ENCODE data around the gene NYAP2.

The NYAP2 gene

GRCh38 chr2:225637259-225637658 lies 237.7 kb downstream of the NYAP2 start:
- no peak for DNase-seq

- DNase-seq: no peak
Observed at GRCh38 chr2:225640550-225640949, 241.0 kb downstream of the NYAP2 start.

GRCh38 chr2:225649274-225649673 lies 249.8 kb downstream of the NYAP2 start:
- DNase-seq: no peak

DNA sequence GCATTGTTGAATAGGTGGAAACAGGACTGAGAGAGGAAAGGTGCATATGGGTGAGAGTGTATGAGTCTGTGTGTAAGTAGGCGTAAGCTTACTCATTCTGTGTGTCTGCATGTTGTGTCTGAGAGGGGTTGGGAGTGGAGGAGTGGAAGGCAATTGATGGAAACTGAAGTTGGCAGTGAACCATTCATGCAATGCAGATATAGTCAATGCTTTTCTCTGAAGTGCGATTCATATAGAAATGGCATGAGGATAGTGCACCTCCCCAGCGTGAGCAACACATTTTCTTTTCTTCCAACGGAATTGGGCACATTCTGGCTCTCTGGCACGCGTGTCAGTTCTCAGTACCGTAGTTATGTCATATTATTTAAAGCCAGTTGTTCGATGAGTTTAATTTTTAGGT lies 250.5 kb downstream of the NYAP2 start:
- DNase-seq: no peak

DNA sequence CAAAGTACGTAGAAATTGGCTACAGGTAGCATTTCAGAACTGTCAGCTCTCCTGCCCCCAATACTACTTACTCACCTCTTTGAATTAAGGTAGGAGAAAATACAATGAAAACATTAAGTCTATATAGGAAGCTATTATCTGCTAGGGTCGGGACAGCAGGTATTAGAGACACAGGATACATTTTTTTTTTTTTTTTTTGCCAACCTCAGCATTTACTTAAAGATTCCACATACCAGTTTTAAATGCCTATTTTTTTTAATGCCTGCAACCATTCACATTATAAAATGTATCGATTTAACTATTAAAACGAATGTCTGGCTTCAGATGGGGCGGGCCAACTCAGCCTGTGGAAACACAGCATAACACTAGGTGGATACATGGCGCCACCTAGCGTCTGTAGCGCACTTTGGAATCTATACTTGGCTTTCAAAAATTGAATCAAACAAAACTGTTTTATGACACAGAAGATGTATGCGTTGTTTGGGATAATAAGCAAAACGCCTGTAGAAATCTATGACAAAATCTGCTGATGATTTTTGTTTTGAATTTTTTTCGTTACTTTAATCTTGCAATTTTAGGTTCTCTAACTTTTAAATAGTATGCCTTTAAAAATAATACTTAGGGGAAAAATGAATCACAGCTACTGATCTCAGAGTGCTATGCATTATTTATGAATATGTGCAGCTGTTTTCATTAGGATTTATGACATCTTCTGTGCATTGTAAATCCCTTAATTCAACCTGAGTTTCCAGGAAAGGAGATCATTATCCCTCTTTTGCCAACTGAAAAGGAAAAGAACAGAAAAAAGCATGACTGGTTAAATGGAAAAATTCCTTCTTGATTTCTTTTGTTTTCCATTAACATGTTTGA lies 261.0 kb downstream of the NYAP2 start:
- peak; percentile 40 to 43 for DNase-seq

DNA sequence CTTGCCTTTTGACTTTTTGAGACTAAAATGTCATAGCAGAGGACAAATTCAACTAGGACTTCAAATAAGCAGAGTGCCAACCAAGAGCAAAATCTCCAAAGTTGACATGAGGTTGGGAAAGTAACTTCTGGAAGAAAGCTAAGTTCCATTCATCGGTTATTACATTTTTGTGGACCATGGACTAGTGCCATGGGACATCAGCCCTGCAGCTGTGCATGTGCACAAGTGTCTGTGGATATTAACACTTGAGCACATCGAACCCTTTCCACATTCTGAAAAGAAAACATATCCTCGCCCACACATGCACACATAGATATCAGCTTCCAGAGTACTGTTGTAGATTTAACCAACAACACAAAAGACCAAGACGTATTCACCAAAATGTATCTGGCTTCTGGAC lies 262.6 kb downstream of the NYAP2 start:
- no peak for DNase-seq

- DNase-seq: no peak
Observed at GRCh38 chr2:225667445-225667844, 267.9 kb downstream of the NYAP2 start.

- peak; percentile 53 to 67 for DNase-seq
Observed at GRCh38 chr2:225668606-225669266, 269.2 kb downstream of the NYAP2 start.

DNA sequence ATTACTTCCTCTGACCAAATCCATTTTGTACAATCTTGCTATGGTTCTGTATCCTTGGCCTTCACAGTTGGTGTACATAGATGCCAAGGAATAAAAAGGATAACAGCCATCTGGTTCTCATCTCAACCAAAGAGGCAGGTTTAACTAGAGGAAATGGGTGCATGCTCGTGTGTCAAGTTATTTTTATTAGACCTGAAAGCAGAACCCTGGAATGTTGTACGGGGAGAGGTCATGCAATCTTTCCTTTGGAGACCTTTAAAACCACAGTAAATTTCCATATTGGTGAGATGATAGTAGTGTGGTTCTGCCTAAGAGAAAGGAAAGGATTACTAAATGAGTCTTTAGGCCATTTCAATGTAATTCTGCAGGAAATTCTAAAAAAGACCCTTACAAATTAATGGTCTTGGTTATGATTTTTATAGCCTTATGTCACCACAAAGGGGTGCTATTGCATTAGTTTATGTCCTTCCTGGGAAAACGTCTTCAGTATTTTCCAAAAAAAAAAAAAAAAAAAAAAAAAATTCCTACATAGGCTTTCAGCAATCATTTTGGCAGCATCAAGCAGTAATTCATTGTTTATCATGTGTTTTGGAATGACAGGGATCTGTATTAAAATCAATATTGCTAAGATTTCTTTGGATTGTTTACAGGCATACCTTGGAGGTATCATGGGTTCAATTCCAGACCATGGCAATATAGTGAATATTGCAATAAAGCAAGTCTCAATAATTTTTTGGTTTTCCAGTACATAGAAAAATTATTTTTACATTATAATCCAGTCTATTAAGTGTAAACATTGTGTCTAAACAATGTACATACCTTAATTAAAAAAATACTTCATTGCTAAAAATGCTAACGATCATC lies 270.8 kb downstream of the NYAP2 start:
- DNase-seq: no peak

DNA sequence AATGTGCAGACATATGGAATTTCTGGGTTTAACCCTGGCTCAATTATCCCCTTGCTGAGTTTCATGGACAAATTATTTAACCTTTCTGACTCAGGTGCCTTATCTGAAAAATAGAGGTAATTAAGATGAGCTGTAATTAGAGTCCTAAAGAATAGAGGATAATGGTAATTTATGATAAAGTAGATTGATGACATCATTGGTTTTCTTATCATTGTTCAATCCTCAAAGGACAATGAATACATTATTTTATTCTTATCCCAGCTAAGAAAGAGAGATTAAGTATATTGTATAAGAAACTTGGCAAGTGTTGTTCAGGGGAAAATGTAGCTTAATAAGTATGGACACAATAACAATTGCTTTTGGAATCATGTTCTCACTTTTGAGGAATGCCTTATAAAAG lies 279.3 kb downstream of the NYAP2 start:
- no peak for DNase-seq

GRCh38 chr2:225683258-225683657 lies 283.7 kb downstream of the NYAP2 start:
- no peak for DNase-seq

DNA sequence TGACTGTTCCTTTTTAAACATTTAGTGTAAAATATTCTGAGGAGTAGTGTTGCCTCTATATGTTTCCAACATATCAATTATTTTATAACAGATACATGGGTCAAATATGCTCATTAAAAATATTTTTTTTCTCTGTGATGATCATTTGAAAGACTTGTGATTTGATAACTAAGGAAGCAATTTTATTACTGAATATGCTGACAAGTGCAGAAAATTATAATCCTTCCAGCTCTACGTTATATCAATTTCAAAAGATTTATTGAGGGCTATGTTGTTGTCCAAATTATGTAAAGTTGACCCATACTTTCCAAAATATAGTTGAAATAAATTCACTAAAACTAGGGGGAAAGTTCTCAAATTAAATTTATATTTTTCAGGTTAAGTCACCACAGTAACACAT lies 290.6 kb downstream of the NYAP2 start:
- DNase-seq: no peak

DNA sequence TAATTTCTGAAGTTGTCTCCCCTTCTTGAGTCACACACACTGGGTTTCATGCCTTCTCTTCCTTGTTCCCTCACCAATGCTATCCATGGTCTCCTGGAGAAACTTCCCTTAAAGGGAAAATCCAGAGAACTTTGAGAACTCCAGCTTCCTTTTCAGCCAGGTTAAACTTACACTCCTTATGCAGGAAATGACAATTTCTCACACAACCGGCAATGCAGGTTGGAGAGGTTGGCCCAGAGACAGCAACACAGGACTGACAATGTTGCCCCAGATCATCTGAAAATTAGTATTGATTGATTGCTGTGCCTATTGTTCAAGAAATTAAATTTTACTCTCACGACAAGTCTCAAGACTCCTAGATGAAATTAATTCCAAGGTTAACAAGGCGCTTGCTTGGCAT lies 292.2 kb downstream of the NYAP2 start:
- no peak for DNase-seq

DNA sequence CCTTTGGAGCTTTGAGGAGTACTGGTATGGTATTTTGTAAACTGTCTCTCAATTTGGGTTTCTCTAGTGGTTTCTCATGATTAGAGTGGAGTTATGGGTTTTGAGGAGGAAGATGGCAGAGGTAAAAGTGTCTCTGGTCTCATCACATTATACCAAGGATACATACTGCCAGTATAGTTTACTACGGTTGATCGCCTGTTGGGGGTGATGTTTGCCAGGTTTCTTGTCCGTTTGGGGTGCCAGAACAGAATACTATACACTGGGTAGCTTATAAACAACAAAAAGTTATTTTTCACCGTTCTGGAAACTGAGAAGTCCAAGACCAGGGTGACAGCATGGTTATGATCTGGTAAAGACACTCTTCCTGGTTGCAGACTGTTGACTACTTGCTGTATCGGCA lies 293.7 kb downstream of the NYAP2 start:
- DNase-seq: no peak

- DNase-seq: no peak
Observed at GRCh38 chr2:225694664-225695063, 295.2 kb downstream of the NYAP2 start.

DNA sequence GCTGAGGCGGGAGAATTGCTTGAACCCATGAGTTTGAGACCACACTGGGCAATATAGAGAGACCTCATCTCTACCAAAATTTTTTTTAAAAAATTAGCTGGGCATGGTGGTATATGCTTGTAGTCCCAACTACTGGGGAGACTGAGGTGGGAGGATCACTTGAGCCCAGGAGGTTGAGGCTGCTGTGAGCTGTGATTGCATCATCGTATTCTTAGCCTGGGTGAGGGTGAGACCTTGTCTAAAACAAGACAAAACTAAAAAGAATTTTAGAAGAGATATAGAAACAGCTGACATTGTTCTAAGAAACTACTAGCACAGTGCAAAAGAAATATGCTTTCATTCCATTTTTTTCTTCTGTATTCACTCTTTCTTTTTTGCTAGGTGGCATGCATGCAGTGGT lies 298.4 kb downstream of the NYAP2 start:
- DNase-seq: no peak

Measured in AML-193 (cell line).